HL-60/S4 treated with retinoic acid at 250 ng/mL for 4 days and 3 days (cell line): ENCODE results near the gene PXDN.

Experiments used
- in situ Hi-C: fragments of 300-500 bp; cut with MboI; formaldehyde crosslinking; loops from 2 replicates; pipeline ENCODE4 v1.7.0; 2022; ENCODE audit warnings: low sequenced_read_pairs

The PXDN gene

GRCh38 chr2:1670636-1671035 lies 73.7 kb downstream of the PXDN start:
- in situ Hi-C loops = no loop called here

GRCh38 chr2:1665761-1666505 lies 78.4 kb downstream of the PXDN start:
- in situ Hi-C loops = no loop called here

- in situ Hi-C loops = no loop called here
Observed at GRCh38 chr2:1664698-1665097, 79.6 kb downstream of the PXDN start.

GRCh38 chr2:1664076-1664605 lies 80.2 kb downstream of the PXDN start:
- in situ Hi-C loops = no loop called here

GRCh38 chr2:1663621-1664020 lies 80.7 kb downstream of the PXDN start:
- in situ Hi-C loops = no loop called here

- in situ Hi-C loops = no loop called here
Observed at GRCh38 chr2:1662606-1663180, 81.6 kb downstream of the PXDN start.

- in situ Hi-C loops = no loop called here
Observed at GRCh38 chr2:1661891-1662605, 82.3 kb downstream of the PXDN start.

- in situ Hi-C loops = no loop called here
Observed at GRCh38 chr2:1660656-1661640, 83.4 kb downstream of the PXDN start.

GRCh38 chr2:1659951-1660565 lies 84.3 kb downstream of the PXDN start:
- in situ Hi-C loops = no loop called here

GRCh38 chr2:1658394-1659151 lies 85.7 kb downstream of the PXDN start:
- in situ Hi-C loops = no loop called here

- in situ Hi-C loops = no loop called here
Observed at GRCh38 chr2:1656961-1657841, 87.1 kb downstream of the PXDN start.

GRCh38 chr2:1656326-1656960 lies 87.9 kb downstream of the PXDN start:
- in situ Hi-C loops = no loop called here

GRCh38 chr2:1655461-1655860 lies 88.9 kb downstream of the PXDN start:
- in situ Hi-C loops = no loop called here

- in situ Hi-C loops = no loop called here
Observed at GRCh38 chr2:1654696-1655374, 89.5 kb downstream of the PXDN start.

- in situ Hi-C loops = no loop called here
Observed at GRCh38 chr2:1653956-1654695, 90.2 kb downstream of the PXDN start.

- in situ Hi-C loops = no loop called here
Observed at GRCh38 chr2:1652034-1652790, 92.1 kb downstream of the PXDN start.
